Endothelial cell of umbilical vein (primary cell): ENCODE results near the gene SKOR1. TPM values are rescaled to one million over a fixed set of nuclear protein-coding genes. Genes with fewer than 3 reads are reported as not detected.

ENCODE experiments used
- BruUV-seq: library from RNA; stranded (reverse); fragments of 400-500 nt; replicated peaks from 2 replicates; lab custom pipeline; 2021; lab: Mats Ljungman, UMichigan
- CTCF ChIA-PET: fragments of 300-600, 350-600 bp; sonication (Branson Sonifier 250); formaldehyde crosslinking; loops from one replicate; lab custom pipeline; 2021; ENCODE audit warnings: antibody characterized with exemption, inconsistent platforms; lab: Charles Lee
- POLR2A ChIA-PET: fragments of 300-600, 350-600 bp; sonication (Branson Sonifier 250); formaldehyde crosslinking; loops from one replicate; lab custom pipeline; 2021; ENCODE audit warnings: antibody characterized with exemption, inconsistent platforms; lab: Charles Lee
- DNase-seq: peaks from one replicate; pipeline ENCODE4 v3.0.0-alpha.2; 2011; ENCODE audit warnings: low read depth, low spot score
- FAIRE-seq: peaks from 2 replicates; lab custom pipeline; 2011; peaks lifted over from hg19 to GRCh38; lab: Jason Lieb, UNC
- H2AFZ ChIP-seq: 2 replicates; pipeline ENCODE4 v1.6.0; 2012; ENCODE audit warnings: low read depth, low read length, control low read depth, inconsistent platforms
- H3K27ac ChIP-seq: 2 replicates; pipeline ENCODE4 v1.5.1; 2011; ENCODE audit warnings: low read depth, mild to moderate bottlenecking, control low read depth, low read length, moderate library complexity; ENCODE audit not compliant: insufficient read depth
- H3K27me3 ChIP-seq, 2 experiments: 2 replicates each; pipeline versions ENCODE4 v1.6.0 to v1.6.1; 2011; ENCODE audit warnings: low read length in 2 of 2, mixed read lengths in 1 of 2; ENCODE audit not compliant: control insufficient read depth in 2 of 2, insufficient read depth in 2 of 2
- H3K36me3 ChIP-seq, 2 experiments: 2 replicates in 1 of 2; 3 replicates in 1 of 2; pipeline ENCODE4 v1.5.1; 2011; ENCODE audit warnings: low read length in 2 of 2, mild to moderate bottlenecking in 1 of 2, moderate library complexity in 1 of 2; ENCODE audit not compliant: control insufficient read depth in 2 of 2, insufficient read depth in 2 of 2; ENCODE audit errors: extremely low read depth in 1 of 2
- H3K4me1 ChIP-seq: 3 replicates; pipeline ENCODE4 v1.5.1; 2011; ENCODE audit warnings: mild to moderate bottlenecking, low read length; ENCODE audit not compliant: control insufficient read depth, insufficient read depth; ENCODE audit errors: extremely low read depth
- H3K4me2 ChIP-seq: 2 replicates; pipeline ENCODE4 v1.6.1; 2011; ENCODE audit warnings: low read length, control low read depth, mixed read lengths; ENCODE audit not compliant: insufficient read depth
- H3K4me3 ChIP-seq, 3 experiments: fragments of 200-600 bp in 1 of 3; sonication (generic), shearing (Covaris generic) in 1 of 3; replicated peaks in 1 of 3; 2 replicates each; pipeline ENCODE4 v1.5.1; 2011 to 2016; ENCODE audit warnings: control low read depth in 3 of 3, low read length in 3 of 3, mild to moderate bottlenecking in 2 of 3, inconsistent platforms in 1 of 3, low read depth in 1 of 3, moderate library complexity in 1 of 3; ENCODE audit not compliant: insufficient read depth in 1 of 3
- H3K79me2 ChIP-seq: 2 replicates; pipeline ENCODE4 v1.6.0; 2012; ENCODE audit warnings: low read length, inconsistent platforms; ENCODE audit not compliant: control insufficient read depth, insufficient read depth
- H3K9ac ChIP-seq: replicated peaks from 2 replicates; pipeline ENCODE3; 2011; ENCODE audit warnings: low read length, control low read depth; ENCODE audit not compliant: insufficient read depth; ENCODE audit errors: extremely low read depth
- H3K9me1 ChIP-seq: replicated peaks from 3 replicates; pipeline ENCODE4 v1.6.0; 2011; ENCODE audit warnings: mild to moderate bottlenecking, low read length; ENCODE audit not compliant: control insufficient read depth, insufficient read depth; ENCODE audit errors: extremely low read depth
- H3K9me3 ChIP-seq: replicated peaks from 2 replicates; pipeline ENCODE4 v1.5.1; 2012; ENCODE audit warnings: low read length, inconsistent platforms; ENCODE audit not compliant: control insufficient read depth, insufficient read depth
- H4K20me1 ChIP-seq: replicated peaks from 2 replicates; pipeline ENCODE3; 2011; ENCODE audit warnings: mild to moderate bottlenecking, low read length; ENCODE audit not compliant: control insufficient read depth, insufficient read depth; ENCODE audit errors: extremely low read depth
- CTCF ChIP-seq, 2 donors: IDR thresholded peaks; 1 replicate in 1 of 2; 2 replicates in 1 of 2; pipeline ENCODE4 v1.5.1; 2011; ENCODE audit warnings: low read length in 2 of 2, mild to moderate bottlenecking in 2 of 2, moderate library complexity in 2 of 2, control low read depth in 1 of 2, inconsistent platforms in 1 of 2, low read depth in 1 of 2; ENCODE audit not compliant: insufficient read depth in 1 of 2; ENCODE audit errors: extremely low read depth in 1 of 2
- EZH2 ChIP-seq: IDR thresholded peaks from 2 replicates; pipeline ENCODE4 v1.6.1; 2012; ENCODE audit warnings: borderline replicate concordance, low read depth, mild to moderate bottlenecking, moderate library complexity, low read length, inconsistent platforms; ENCODE audit not compliant: severe bottlenecking
- FOS ChIP-seq: IDR thresholded peaks from 2 replicates; pipeline ENCODE4 v1.6.1; 2011; ENCODE audit warnings: mild to moderate bottlenecking, low read length, moderate library complexity, borderline replicate concordance; ENCODE audit not compliant: insufficient read depth
- GATA2 ChIP-seq: IDR thresholded peaks from 2 replicates; pipeline ENCODE4 v1.7.0; 2011; ENCODE audit warnings: low read depth, mild to moderate bottlenecking, moderate library complexity, mixed read lengths, low read length; ENCODE audit not compliant: insufficient read length, insufficient read depth
- JUN ChIP-seq: IDR thresholded peaks from 2 replicates; pipeline ENCODE4 v1.6.1; 2011; ENCODE audit warnings: borderline replicate concordance, low read depth; ENCODE audit not compliant: insufficient read length, insufficient read depth
- MAX ChIP-seq: IDR thresholded peaks from 2 replicates; pipeline ENCODE4 v1.6.1; 2011; ENCODE audit not compliant: insufficient read depth, insufficient read length
- MYC ChIP-seq: IDR thresholded peaks from one replicate; pipeline ENCODE4 v1.6.1; 2011; ENCODE audit warnings: mild to moderate bottlenecking, low read depth, low read length
- POLR2AphosphoS5 ChIP-seq: IDR thresholded peaks from 2 replicates; pipeline ENCODE4 v1.6.1; 2012; ENCODE audit warnings: low read depth, mild to moderate bottlenecking, control low read depth, low read length, moderate library complexity; ENCODE audit not compliant: insufficient read depth
- dilution Hi-C: fragments of 300-500 bp; cut with MboI; formaldehyde crosslinking; loops from one replicate; pipeline ENCODE4 v1.15.0; 2019; ENCODE audit warnings: low sequenced_read_pairs; ENCODE audit not compliant: extremely low pct_ligation_motif_present
- intact Hi-C: fragments of 100-400 bp; cut with micrococcal nuclease; formaldehyde crosslinking; loops from one replicate; pipeline ENCODE4 v1.10.0; 2022
- polyA plus RNA-seq, 4 experiments: library from polyadenylated mRNA; depleted of rRNA in 3 of 4; stranded (reverse) in 3 of 4; unstranded in 1 of 4; fragments of >200 nt; gene quantifications; 2 replicates each; pipeline versions ENCODE4 v1.2.1 to v1.2.3, GENCODE V29; 2011 to 2012; ENCODE audit warnings: missing spikeins in 1 of 4
- total RNA-seq: library from RNA; stranded (reverse); gene quantifications from 2 replicates; pipeline ENCODE4 v1.2.3, GENCODE V29; 2021

SKOR1 gene
- total and polyA plus RNA-seq, 2 donors (not counting 3 experiments of a cell fraction or from before 2014, with no cell fraction given): 0.06 to 0.15 TPM

- POLR2A ChIA-PET: no interaction called here
- no peak for TF ChIP-seq MAX
- TF ChIP-seq GATA2: no peak
- TF ChIP-seq EZH2: no peak
- no peak for TF ChIP-seq MYC
- no peak for TF ChIP-seq JUN
- TF ChIP-seq FOS: no peak
- TF ChIP-seq POLR2AphosphoS5: no peak
- Histone ChIP-seq H3K4me3 (no peak overlapping the region), H3K9me3 (no peaks in the 10 kb centered on the region), H3K9me1 (no peaks in the 10 kb centered on the region), H4K20me1 (no peaks in the 10 kb centered on the region), H3K36me3 (no peaks in the 10 kb centered on the region), H3K27me3 (peaks cover 0 to 4% of the 10 kb centered on the region in 2 experiments), H3K4me2 (no peak overlapping the region), H3K4me1 (no peaks in the 10 kb centered on the region), H3K9ac (no peak overlapping the region), H2AFZ (no peak overlapping the region), H3K27ac (no peak overlapping the region), H3K79me2 (no peaks in the 10 kb centered on the region)
- DNase-seq (no peak), FAIRE-seq (no peak)
- no TSS peak for BruUV-seq
- dilution Hi-C loops (no loop called here), intact Hi-C loops (no loop called here)
- CTCF ChIA-PET: no interaction called here
Measured at GRCh38 chr15:67859331-67859946, 34.1 kb downstream of the SKOR1 start.

GRCh38 chr15:67861983-67862382, 36.7 kb downstream of the SKOR1 start:
- Histone ChIP-seq H2AFZ (no peak overlapping the region), H3K27me3 (peaks cover 7 to 9% of the 10 kb centered on the region in 2 experiments), H3K4me1 (no peaks in the 10 kb centered on the region), H3K9ac (no peak overlapping the region), H3K4me2 (no peak overlapping the region), H3K9me1 (no peaks in the 10 kb centered on the region), H3K9me3 (no peaks in the 10 kb centered on the region), H3K4me3 (no peak overlapping the region), H3K27ac (no peak overlapping the region), H3K36me3 (no peaks in the 10 kb centered on the region), H3K79me2 (no peaks in the 10 kb centered on the region), H4K20me1 (no peaks in the 10 kb centered on the region)
- CTCF ChIA-PET: interaction anchor here (1.6 to 4.9 kb wide), 2 partner anchors 20 to 292 kb away, joined by 5 to 139 read pairs; no protein-coding TSS in a partner anchor
- POLR2A ChIA-PET: no interaction called here
- DNase-seq: no peak
- no TSS peak for BruUV-seq
- TF ChIP-seq CTCF (IDR thresholded peaks at IDR 0.05; ENCODE audit: extremely low read depth in 1 of 2, insufficient read depth in 1 of 2, low read depth in 1 of 2, low read length in 2 of 2) (no peak), JUN (no peak), MAX (no peak), EZH2 (no peak), GATA2 (no peak)
- intact Hi-C loops: loop anchor here (5.0 kb wide), 2 partner anchors 190 to 365 kb away; partner anchors contain the start of genes CLN6 and PIAS1
- no peak for FAIRE-seq
- dilution Hi-C loops: no loop called here
